Activated CD8-positive, alpha-beta memory T cell treated with anti-CD3 and anti-CD28 coated beads for 36 hours (primary cell): ENCODE measurements around the gene ENPEP. TPM values are rescaled to one million over a fixed set of nuclear protein-coding genes. Genes with fewer than 3 reads are reported as not detected.
"Not testable (repeated sequence)": the region's sequence is repeated elsewhere in the genome, so short reads cannot be mapped to it uniquely, and the experiment has no call there.

Experiments used
- CTCF ChIA-PET: fragments of 350-600 bp; sonication (Branson Sonifier 250); formaldehyde crosslinking; loops from one replicate; lab custom pipeline; 2021; ENCODE audit warnings: antibody characterized with exemption; lab: Charles Lee
- POLR2A ChIA-PET: fragments of 350-600 bp; sonication (Branson Sonifier 250); formaldehyde crosslinking; loops from one replicate; lab custom pipeline; 2021; ENCODE audit warnings: antibody characterized with exemption; lab: Charles Lee
- total RNA-seq, 2 experiments: library from RNA; stranded (reverse); gene quantifications; one replicate each; pipeline ENCODE4 v1.2.3, GENCODE V29; 2021

ENPEP gene
- total RNA-seq, 2 experiments from 2014 or later = not detected

DNA sequence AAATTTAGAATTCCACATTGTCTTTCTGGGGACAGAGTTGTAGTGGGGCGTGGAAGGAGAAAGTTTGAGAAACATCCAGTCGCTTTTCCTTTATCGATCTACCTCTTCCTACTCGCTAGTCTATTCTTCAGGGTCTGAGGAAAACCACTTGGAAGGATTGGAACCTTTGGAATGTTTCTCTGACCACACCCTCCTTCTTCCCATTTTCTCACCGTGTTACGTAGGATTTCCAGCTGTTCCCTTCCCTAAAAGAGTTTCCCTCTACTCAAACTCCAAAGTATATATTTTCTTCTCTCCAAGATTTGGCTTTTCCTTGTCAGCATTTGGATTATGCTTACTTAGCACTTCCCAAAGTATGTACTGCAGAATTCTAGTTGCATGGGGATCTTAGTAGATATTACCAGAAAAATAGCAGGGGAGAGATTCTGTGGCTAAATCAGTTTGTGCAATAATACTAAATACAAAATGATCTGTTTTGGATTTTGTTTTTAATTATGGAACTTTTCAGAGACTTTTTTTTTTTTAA, 4.9 kb downstream of the ENPEP start:
- ChIA-PET CTCF (no interaction called here), POLR2A (no interaction called here)

DNA sequence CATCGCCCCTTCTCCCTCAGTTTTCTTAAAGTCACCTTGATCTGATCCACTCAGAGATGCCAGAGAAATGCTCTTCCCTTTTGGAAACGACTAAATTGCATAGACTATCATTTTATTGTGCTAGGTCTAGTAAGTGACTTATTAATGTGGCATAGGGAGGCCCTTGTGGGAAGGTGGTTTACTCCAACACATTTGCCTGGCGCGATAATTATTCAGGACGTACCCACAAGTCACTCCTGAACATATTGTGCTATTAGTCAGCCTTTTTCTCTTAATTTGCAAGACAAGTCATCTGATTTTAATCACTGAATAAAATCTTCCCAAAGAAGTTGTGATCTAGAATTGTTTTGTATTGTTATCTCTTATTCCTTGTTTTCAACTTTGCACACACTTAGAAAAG, 7.6 kb downstream of the ENPEP start:
- POLR2A ChIA-PET = no interaction called here
- CTCF ChIA-PET = no interaction called here

DNA sequence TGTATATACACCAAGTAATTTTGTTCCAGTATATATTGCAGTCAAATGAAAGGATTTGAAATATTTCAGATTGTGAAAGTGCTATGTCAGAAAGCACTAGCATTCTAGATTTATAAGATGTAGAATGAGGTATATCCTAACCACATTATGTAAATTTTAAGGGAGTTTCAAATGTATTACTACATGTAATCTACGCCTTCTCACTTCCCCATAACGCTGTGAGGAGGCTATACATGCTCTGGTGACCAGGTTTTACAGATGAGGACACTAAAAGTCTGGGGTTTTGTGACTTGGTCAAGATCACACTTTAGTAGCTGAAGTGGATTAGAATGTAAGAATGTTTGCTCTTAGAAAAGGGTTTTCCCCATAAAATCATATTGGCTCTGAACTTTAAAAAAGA, 8.1 kb downstream of the ENPEP start:
- POLR2A ChIA-PET = no interaction called here
- CTCF ChIA-PET = no interaction called here

- POLR2A ChIA-PET = no interaction called here
Measured at GRCh38 chr4:110484767-110485166, 8.8 kb downstream of the ENPEP start.

DNA sequence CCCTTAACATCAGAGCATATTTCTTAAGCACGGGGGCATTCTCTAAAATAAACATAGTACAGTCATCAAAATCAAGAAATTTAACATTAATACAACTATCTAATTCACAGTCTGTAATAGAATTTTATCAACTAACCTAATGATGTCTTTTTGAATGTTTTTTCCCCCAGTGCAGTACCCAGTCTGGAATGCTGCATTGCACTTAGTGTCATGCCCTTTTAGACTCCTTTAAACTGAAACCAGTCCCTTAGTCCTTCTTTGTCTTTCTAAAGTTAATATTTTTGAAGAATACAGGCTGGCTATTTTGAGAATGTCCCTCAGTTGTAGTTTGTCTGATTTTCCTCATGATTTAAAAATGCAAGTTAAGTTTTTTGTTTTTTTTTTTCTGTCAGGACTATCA, 9.5 kb downstream of the ENPEP start:
- CTCF ChIA-PET = no interaction called here
- POLR2A ChIA-PET = no interaction called here

More at GRCh38 chr4:110484767-110485166, 8.8 kb downstream of the ENPEP start:
- CTCF ChIA-PET = interaction anchor here (0.6 kb wide), 1 partner anchor 23 kb away, joined by 3 read pairs; no protein-coding TSS in a partner anchor

DNA sequence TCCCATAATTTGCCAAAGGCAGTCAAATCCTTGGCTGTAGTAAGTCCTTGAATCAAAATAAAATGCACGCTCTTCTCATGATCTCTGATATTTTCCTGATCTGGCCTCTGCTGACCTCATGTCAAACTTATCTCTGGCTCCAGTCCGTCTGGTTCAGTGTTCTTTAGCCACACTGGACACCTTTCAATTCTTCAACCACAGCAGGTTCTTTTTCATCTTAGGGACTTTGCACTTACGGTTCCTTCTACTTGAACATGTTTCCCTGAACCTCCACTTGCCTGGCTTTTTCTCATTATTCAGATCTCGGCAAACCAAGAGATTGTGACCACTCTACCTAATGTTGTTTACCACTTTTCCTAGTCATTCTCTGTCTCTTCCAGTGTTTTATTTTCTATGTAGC, 10.3 kb downstream of the ENPEP start:
- POLR2A ChIA-PET = no interaction called here
- CTCF ChIA-PET = no interaction called here

- CTCF ChIA-PET = interaction anchor here (1.2 kb wide), 1 partner anchor 22 kb away, joined by 3 read pairs; no protein-coding TSS in a partner anchor
- POLR2A ChIA-PET = not testable (repeated sequence)
Measured at GRCh38 chr4:110486850-110487249, 10.9 kb downstream of the ENPEP start.

DNA sequence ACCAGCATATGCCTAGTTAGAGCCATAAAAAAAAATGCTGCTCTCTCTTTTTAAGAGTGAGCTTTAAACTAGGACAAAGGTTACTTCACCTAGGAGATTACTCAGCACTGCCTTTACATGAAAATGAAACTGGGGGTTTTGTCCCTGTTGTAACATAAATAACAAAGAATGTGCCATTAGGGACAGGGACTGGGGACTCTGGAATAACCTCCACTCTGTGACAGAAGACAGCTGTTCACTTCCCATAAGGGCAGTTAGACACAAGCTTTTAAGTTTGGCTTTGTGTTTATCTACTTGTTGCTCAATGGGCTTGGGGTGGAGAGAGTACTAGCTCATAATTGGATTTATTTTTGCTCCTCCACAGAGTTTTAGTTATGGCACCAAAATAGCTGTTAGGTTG, 11.9 kb downstream of the ENPEP start:
- POLR2A ChIA-PET = interaction anchor here (0.7 kb wide), 1 partner anchor 272 kb away, joined by 3 read pairs; no protein-coding TSS in a partner anchor
- CTCF ChIA-PET = interaction anchor here (1.2 kb wide), 1 partner anchor 20 kb away, joined by 3 read pairs; no protein-coding TSS in a partner anchor

DNA sequence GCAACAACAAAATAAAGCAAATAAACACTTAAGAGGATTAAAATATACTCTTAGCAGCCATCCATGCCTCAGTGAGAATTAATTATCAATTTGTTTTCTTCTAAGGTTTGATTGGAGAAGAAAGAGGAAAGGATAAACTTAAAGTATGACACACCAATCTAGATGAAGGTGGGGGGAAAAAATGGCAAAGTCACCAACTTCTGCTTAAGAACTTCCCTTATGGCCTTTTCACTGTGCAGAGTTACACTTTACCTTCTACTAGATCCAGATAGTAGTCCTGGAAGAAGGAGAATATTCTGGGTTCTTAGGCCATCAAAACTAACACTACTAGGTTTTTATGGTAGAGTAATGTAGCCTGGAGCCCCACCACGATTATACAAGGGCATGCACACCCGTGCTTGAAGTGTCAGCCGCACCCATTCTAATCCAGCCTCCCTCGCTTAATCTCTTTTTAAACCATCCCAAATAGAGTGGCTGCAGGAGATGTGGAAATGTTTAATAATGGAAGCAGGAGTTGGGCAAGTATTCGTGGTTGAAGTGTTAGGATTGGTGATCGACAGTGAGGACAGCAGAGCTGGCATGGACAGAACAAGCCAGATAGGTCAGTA, 14.1 kb downstream of the ENPEP start:
- CTCF ChIA-PET = no interaction called here
- POLR2A ChIA-PET = no interaction called here

- CTCF ChIA-PET = no interaction called here
Measured at GRCh38 chr4:110492522-110492921, 16.6 kb downstream of the ENPEP start.

GRCh38 chr4:110493520-110493919, 17.6 kb downstream of the ENPEP start:
- ChIA-PET POLR2A (no interaction called here), CTCF (no interaction called here)

More at GRCh38 chr4:110492522-110492921, 16.6 kb downstream of the ENPEP start:
- POLR2A ChIA-PET = no interaction called here

DNA sequence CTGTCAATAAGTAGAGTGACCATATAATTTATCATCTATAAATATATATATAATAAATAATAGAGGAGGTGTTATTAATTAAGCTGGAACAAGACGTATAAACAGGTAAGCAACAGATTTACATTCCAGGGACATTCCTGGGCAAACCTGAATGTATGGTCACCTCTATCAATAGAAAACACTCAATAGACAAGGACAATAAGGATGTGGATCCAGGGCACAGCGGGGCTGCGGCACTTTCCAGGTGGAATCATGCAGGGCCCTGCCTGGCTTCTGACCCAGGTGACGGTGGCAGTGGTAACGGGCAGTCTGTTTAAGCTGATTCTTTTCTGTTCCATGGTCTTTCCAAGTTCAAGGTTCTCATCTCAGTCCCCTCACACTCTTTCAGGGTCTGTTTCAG, 22.5 kb downstream of the ENPEP start:
- CTCF ChIA-PET = interaction anchor here (0.5 kb wide), 1 partner anchor 1227 kb away, joined by 4 read pairs; no protein-coding TSS in a partner anchor
- POLR2A ChIA-PET = no interaction called here

DNA sequence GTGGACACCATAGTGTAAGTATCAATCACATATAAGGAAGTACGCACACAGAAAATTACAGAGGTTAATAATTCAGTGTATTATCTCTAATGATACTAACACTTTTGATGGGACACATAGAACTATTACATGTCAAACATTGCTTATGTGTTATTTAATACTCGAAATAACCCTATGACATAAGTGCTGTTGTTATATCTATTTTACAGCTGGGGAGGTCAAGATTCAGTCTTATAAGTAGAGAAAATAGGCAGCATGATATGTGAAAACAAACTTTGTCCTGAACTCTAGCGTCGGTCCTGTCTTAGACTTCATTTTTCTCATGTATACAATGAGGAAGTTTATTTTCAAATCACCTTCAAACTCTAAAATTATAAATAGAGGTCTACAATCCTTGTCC, 23.2 kb downstream of the ENPEP start:
- ChIA-PET POLR2A (no interaction called here), CTCF (interaction anchor here (0.5 to 1.3 kb wide), 2 partner anchors 12 to 1226 kb away, joined by 3 to 4 read pairs; no protein-coding TSS in a partner anchor)

DNA sequence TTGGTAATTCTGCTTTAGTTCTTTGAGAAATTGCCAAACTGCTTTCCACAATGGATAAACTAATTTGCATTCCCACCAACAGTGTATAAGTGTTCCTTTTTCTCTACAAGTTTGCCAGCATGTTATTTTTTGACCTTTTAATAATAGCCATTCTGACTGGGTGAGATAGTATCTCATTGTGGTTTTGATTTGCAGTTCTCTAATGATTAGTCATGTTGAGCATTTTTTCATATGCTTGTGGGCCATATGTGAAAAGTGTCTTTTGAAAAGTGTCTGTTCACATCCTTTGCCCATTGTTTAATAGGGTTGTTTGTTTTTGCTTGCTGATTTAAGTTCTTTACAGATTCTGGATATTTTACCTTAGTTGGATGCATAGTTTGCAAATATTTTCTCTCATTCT, 25.9 kb downstream of the ENPEP start:
- ChIA-PET CTCF (interaction anchor here (1.2 kb wide), 1 partner anchor 16 kb away, joined by 4 read pairs; no protein-coding TSS in a partner anchor), POLR2A (no interaction called here)

- POLR2A ChIA-PET = no interaction called here
- CTCF ChIA-PET = no interaction called here
Measured at GRCh38 chr4:110503270-110504083, 27.5 kb downstream of the ENPEP start.

DNA sequence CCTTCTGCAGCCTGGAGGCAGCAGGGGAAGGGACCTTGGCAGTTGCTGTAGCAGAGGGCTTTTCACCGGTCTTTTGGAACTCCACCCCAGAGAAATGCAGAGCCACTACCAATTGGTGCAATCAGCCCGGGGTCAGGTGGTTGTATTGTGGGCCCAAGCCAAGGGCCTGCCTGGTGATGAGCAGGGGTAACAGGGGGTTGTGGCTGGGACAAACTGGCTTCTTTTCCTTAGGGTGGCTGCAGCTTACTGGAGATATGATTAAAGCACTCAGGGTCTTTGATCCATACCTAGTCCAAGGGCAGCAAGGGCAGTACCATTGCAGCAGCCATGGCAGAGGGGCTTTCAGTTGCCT, 28.1 kb downstream of the ENPEP start:
- ChIA-PET CTCF (no interaction called here), POLR2A (no interaction called here)

DNA sequence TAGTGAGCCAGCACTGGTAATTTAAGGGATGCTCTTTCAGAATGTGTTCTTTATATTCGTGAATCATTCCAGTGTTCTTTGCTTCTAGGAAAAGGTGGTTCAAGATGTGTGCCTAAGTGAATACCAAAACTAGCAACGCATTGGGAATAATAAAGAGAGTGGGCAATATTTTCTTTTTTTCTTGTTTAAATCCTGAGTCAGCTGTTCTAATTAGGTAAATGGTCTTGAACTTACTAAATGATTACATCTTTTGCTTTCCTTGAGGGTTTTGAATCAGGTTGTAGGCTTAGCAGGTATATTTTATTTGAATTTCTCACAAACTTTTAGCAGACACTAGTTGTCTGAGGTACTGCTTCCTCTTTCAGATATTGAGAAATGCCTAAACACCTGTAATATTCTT, 29.5 kb downstream of the ENPEP start:
- ChIA-PET CTCF (no interaction called here), POLR2A (no interaction called here)

DNA sequence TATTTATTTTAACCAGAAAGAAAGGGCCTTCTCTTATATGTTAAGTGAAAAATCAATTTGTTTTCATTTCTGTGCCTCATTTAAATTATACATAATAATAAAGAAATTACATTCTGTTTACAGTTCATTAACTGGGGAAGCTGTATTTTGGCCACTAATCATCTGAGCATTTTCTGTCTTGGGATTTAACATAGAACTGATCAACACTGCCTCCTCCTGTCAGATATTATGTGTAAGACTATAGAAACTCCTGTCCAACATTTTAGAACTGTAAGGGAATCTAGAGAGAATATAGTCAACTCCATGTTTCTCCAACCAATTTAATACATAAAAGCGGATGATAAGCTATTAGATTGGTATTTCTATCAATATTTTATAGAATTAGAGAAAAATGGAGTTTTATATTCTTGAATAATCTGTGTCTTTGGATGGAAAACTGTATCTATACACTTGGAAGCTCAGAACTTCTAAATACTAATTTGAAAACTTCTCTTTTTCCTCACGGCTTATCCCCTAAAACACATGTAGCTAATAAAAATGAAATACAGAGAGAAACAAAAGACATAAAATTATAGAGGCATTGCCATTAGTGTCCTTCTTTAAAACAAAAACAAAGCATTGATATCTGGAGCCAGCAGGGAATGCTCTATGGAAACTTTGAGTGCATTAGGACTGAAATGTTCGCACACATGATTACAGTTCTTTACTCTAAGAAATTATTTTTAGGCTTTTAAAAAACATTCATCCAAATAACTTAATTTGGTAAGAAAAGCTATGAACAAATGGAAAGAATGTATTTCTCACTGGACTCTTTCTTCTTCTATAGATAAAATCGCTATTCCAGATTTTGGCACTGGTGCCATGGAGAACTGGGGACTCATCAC, 33.1 kb downstream of the ENPEP start:
- POLR2A ChIA-PET = no interaction called here
- CTCF ChIA-PET = interaction anchor here (0.9 to 1.2 kb wide), 3 partner anchors 22 to 510 kb away, joined by 3 to 5 read pairs (median 3); no protein-coding TSS in a partner anchor

- POLR2A ChIA-PET = interaction anchor here (0.6 kb wide), 1 partner anchor 512 kb away, joined by 3 read pairs; no protein-coding TSS in a partner anchor
- CTCF ChIA-PET = interaction anchor here (0.7 to 5.4 kb wide), 5 partner anchors 10 to 511 kb away, joined by 3 to 26 read pairs (median 4); no protein-coding TSS in a partner anchor
Measured at GRCh38 chr4:110510277-110510676, 34.3 kb downstream of the ENPEP start.
